Superior temporal gyrus (tissue), 1 donor: ENCODE measurements around the gene PPP1R1B.

Experiments
- DNase-seq: peaks from one replicate; pipeline ENCODE4 v3.0.0-alpha.2; 2016; ENCODE audit errors: extremely low spot score

Gene PPP1R1B

DNA sequence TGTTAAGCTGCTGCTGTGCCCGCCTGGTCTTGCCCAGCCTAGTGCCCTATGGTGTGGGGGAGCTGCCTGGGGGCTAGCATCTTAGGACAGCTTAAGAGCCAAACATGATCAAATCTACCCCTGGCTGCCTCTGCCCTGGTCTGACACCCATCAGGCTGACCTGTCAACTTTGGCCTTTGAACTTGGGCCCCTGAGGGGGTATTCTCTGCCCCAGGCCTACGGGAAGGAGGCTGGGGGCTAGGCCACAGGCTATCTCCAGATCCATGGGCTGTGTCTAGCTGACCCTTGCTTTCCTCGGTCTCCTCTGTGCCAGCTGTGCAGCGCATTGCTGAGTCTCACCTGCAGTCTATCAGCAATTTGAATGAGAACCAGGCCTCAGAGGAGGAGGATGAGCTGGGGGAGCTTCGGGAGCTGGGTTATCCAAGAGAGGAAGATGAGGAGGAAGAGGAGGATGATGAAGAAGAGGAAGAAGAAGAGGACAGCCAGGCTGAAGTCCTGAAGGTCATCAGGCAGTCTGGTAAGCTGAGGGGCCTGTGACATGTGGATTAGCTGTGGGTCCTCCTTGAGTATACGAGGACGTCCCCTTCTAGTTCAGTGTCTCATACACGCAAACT lies 6.9 kb downstream of the PPP1R1B start:
- no peak for DNase-seq

DNA sequence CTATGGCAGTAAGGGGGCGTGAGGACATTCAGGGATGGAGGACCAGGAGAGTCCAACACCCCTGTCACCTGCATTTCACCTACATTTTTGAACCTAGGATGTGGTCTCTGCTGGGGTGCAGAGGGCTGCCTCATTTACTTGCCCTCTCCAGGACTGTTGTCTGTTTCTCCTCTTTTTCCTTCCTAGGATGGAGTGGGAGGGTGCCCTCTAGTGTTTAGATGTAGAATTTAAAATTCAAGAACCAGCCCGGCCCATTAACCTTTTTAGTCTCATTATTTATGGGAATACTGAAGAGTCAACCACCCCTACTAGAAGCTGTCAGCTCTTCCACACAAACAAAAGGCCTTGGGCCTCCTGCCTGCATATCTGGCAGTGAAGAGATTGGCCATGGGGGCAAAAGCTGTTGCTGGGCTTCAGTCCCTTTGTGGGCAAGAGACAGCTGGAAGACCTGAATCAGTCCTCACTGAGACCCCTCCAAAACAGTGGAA lies 7.7 kb downstream of the PPP1R1B start:
- peak; percentile 85 for DNase-seq

DNA sequence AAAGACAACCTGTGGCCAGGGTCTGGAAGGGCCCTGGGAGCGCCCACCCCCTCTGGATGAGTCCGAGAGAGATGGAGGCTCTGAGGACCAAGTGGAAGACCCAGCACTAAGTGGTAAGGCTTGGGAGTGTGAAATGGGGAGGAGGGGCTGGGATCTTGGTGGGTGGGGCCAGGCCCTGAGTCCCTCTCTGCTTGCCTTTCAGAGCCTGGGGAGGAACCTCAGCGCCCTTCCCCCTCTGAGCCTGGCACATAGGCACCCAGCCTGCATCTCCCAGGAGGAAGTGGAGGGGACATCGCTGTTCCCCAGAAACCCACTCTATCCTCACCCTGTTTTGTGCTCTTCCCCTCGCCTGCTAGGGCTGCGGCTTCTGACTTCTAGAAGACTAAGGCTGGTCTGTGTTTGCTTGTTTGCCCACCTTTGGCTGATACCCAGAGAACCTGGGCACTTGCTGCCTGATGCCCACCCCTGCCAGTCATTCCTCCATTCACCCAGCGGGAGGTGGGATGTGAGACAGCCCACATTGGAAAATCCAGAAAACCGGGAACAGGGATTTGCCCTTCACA lies 8.9 kb downstream of the PPP1R1B start:
- DNase-seq = no peak

DNA sequence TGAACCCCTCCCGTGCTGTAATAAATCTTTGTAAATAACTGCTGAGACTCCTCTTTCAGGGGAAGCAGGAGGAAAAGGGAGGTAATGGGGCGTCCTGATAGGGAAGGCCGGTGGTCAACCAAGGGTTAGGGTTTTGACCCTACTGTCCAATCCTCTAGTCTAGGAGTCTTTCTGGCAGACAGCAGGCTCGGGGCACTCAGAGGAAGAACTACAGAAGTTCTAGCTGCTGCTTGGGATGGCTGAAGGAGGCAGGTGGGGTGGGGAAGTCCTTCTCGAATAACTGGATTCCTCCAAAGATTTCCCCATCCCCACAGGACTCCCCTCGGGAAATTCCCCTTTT lies 9.8 kb downstream of the PPP1R1B start:
- no peak for DNase-seq

DNA sequence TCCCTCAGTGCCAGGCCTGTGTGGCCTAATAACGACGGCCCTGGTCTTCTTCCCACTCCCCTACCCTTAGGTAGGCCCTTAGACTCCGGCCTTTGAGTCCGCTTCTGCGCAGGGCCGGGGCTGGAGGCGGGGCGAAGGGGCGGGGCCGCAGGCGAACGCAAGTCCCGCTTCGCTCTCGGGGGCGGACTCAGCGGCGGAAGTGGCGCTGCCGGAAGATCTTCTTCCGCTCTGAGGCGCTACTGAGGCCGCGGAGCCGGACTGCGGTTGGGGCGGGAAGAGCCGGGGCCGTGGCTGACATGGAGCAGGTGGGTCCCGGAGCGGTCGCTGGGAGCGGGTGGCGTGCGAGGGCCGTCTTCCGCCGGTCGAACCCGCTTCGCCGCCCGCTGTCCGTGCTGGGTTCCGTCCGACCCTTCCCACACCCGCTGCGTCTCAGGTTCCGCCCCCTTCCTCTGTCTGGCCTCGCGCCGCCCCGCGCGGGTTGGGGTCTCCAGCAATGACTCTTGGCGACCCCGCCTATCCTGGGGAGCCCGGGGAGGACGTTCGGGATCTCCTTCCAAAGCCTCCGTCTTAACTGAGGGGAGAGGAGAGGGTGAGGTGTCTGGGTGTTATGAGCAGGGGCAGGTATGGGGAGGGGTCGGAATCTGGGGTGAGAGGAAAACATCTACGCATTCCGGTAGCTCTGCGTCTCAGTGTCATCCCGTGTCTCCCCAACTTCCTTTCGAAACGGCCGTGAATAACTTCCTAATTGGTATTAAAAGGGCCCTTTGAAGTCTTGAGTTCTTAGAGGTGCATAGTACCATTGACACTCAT lies 10.4 kb downstream of the PPP1R1B start, which contains the start of gene STARD3:
STARD3 (plus strand) TSS at position 218 of the 810 bp plus-strand sequence. CDS start 16,388 bp downstream, outside the sequence.
- DNase-seq = peak; percentile 86

DNA sequence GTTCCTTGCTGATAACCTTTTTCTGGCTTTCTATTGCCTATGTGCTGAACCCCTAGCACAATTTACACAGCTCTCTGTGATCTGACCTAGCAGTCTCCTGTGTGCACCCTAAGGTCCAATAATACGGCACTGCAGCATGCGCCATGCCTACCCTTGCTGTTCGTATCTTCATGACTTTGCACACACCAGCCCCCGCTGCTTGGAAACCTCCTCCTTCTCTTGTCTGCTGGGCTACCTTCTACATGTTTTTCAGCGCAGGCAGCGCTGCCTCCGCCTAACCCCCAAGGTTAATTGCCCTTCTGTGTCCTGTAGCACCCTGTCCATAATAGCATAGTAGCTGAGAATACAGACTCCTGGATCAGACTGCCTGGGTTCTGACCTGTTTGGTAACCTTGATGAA lies 11.6 kb downstream of the PPP1R1B start:
- no peak for DNase-seq

DNA sequence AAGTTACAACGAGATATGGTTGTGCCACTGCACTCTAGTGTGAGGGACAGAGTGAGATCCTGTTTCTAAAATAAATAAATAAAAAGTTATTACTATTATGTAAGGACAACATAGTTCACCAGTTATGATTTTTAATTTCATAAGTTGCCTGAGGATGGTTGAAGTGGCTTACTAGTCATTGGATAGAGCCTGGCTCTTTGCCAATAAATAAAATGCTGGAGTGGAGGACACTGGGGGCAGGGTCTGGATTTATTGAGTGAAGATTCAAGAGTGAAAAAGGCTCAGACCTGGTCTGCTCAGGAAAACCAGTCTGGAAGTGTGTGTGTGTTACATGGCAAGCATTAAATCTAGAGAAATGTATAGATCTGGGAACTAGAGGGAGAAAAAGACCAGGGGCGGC lies 12.3 kb downstream of the PPP1R1B start:
- no peak for DNase-seq

DNA sequence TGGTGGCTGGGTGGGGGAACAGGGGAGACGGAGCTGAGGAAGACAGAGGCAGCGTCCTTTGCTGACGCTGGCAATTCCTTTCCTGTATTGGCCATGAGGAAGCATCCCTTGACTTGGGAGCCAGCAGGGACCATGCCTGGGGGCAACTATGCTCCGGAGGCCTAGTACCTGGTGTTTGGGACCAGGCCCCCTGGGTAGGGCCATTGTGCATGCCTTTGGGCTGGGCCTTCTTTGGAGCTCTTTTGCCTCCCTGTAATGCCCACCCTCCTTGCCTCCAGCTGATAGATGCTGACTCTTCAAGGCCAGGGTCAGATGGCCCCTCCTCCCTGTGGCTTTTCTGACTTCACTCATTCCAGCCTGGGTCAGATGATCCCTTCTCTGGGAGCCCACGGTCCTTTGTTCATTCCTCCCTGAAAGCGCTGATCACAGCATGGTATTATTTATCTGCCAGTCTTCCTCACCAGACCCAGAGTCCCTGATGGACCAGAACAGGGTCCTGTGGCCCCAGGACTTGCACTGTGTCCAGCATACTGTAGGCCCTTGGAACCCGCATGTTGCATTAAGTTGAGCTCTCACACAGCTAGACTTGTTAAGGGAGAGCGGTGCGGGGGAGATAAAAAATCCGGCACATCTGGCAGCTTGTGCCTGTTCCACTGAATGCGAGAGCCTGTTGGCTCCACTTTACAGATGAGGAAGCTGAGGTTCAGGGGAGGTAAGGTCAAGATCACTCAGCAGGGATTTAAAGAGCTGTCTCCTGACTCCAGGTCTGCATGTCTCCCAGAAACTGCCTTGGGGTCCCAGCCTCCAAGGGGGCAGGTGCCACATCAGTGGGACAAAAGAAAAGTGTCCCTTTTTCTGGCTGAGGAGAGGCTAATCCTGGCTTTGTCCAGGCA lies 13.1 kb downstream of the PPP1R1B start:
- no peak for DNase-seq

DNA sequence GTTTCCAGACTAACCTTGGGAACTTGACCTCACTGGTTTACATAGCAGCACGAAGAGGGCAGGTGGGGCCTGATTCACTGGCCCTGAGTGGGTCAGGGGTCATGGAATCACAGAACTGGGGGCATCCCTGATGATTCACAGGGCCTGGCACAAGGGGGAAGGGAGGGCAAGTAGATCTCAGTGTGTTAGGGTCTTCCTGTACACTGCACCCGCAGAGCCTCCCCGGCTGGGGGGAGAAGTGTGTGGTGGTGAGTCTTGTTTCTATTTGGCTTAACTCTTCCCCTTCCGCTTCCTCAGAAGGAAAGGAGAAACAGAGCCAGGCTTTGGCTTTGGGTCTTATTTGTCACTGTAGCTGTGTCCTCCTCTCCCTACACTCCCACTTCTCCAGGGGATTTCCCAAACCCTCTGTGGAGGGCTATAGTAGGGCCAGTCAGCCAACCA lies 13.9 kb downstream of the PPP1R1B start:
- DNase-seq = no peak

DNA sequence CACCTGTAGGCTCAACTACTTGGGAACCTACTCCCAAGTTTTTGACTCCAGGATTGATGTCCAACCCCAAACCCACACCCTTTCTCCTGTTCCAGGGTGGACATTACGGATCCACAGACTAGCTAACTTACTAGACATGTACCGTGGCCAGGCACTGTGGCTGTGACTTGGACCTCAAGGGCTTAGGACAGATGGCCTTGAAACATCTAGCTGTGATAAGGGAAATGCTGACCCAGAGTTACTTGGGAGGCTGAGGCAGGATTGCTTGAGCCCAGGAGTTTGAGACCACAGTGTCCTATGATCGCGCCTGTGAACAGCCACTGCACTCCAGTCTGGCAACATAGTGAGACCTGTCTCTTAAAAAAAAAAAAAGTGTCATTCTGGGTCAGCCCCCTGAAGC lies 14.3 kb downstream of the PPP1R1B start:
- DNase-seq = no peak

DNA sequence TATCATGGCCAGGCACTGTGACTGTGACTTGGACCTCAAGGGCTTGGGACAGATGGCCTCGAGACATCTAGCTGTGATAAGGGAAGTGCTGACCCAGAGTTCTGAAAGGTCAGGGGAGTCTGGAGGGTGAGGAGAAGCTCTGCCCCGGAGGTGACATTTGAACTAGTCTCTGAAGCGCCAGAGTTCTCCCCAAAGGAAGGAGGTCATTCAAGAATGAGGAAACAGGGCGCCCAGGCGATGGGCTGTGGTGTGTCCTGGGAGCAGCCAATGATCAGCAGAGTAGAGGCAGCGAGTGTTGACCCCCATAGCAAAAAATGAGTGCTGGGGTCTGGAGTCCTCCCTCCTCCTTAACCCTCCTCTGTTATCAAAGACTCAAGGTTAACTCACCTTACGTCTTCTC lies 15.1 kb downstream of the PPP1R1B start:
- DNase-seq = no peak

DNA sequence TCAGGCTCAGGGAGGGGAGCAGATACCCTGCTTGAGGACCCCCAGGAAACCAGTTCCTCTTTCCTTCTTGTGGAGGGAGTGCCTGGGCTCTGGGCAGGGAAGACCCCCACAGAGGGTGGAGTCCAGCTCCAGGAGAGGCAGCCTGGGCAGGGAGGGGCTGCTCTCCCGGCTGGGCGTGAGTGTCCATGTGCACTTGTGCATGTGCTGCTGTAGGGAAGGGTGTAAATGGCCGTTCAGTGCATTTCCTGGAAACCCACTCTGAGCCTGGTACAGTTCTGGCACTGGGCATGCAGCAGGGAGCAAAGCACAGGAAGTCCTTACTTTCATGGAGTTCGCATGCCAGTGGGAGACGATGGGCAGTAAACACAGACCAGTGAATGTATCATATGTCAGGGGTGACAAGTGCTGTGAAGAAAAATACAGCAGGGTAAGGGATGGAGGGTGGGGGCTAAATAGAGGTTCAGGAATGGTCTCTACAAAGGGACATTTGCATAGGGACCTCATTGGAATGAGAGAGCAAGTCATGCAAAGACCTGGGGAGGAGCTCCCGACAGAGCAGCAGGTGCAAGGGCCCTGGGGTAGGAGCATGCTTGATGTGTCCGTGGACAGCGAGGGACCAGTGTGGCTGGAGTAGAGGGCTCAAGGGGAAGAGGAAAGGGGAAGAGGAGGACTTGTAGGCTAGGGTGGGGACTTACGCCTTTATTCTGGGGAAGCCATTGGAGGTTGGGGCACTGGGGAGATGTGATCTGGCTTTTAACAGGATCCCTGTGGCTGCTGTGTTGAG lies 15.7 kb downstream of the PPP1R1B start:
- no peak for DNase-seq

DNA sequence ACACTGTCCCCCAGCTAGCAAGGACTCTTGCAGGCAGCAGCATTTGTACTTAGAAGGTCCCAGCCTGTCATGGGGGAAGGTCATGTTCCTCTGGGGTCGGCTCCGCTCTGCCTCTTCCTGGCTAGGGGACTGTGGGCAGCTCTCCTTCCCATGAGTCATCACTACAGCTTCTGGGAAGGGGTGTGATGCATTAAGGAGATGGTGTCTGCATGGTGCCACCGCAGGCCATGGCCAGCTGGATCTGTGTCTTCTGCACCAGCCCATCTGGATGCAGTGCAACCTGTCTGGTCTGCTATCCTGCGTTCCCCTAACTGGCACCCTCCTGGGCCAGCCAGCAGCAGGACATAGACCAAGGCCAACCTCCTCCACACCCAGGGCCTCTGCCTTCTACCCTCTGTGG lies 16.5 kb downstream of the PPP1R1B start:
- no peak for DNase-seq

DNA sequence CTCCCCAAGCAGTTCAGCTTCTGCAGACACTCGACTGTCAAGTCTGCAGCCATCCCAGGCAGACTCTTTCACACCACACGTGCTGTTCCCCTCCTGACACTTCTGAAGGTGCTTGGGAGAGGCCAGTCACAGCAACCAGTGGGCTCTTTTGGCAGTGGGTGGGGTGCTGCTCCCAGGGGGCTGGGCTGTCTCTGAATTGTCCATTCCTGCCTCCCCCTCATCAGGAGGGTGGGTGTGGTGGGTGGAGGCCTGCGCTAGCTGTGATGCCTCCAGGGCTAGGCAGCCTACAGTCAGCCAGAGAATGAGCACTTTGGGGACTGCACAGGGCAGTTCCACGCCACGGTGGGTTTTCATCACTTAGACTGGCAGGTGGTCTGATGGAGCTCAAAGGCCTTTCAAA lies 20.5 kb downstream of the PPP1R1B start:
- no peak for DNase-seq

DNA sequence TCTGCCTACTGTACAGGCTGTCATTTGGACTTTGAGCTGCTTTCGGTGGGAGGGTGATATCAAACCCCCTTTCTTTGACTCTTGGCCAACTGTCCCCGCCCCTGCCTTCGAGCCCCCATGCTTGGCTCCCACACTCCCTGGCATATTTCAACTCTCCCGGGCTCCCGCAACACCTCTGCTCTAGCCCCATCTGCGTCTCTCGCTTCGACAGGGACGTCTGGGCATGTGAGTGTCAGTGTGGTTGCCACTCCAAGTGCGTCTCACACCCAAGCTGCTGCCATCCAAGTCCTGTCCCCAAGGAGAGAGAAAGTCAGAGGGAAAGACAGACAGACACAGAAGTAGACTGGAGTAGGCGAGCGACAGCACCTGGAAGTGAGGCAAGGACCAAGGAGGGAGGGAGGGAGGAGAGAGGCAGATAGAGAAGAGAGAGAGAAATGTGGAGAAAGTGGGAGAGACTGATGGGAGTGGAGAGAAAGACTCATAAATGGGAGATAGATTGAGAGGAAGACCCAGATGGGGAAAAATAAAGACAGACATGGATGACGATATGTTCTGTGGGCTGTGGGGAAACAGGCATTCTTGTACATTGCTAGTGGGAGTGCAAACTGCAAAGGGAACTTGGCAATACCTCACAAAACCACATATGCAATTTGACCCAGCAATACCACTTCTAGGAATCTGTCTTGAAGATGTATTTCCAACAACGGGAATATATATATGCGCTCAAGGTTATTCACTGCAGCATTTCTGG lies 22.0 kb downstream of the PPP1R1B start:
- no peak for DNase-seq

DNA sequence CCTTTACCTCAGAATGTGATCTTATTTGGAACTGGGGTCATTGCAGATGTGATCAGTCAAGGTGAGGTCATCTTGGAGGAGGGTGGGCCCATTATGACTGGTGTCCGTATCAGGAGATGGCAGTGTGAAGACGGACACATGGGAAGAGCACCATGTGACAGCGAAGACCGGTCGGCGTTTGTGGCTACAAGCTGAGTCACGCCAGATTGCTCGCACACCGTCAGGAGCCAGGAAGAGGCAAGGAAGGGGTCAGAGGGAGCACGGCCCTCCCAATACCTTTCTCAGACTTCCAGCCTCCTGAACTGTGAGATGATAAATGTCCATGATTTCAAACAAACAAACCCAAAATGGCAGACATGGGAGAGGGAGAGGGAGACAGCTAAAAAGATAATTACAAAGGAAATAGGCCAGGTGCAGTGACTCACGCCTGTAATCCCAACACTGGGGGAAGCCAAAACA lies 23.4 kb downstream of the PPP1R1B start:
- no peak for DNase-seq

DNA sequence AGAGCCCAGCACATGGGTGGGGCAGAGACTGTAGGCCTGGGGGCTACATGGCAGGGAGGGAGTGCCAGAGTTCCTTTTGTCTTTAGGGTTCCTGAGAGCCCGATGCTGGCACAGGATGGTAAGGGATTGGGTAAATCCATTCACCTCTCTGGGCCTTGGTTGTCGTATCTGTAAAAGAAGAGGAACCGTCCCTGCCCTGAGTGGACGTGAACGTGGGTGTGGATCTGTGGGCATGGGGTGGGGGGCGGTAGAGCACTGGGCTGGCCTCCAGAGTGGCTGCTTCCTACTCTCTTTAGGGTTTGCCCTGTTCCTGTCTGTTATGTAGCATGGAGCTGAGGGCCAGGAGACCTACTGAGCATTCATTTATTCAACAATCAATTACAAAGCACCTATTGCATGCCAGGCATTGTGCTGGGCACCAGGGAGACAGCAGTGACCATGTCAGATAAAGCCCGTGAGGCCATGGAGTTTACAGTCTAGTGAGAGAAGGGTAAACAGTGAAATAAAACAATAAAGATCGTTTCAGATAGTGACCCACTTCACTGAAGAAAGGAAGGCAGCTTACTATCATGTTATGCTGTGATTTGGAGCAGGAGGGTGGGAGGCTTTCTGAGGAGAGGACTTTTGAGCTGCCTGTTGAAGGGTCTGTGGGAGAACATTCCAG lies 25.3 kb downstream of the PPP1R1B start:
- no peak for DNase-seq

DNA sequence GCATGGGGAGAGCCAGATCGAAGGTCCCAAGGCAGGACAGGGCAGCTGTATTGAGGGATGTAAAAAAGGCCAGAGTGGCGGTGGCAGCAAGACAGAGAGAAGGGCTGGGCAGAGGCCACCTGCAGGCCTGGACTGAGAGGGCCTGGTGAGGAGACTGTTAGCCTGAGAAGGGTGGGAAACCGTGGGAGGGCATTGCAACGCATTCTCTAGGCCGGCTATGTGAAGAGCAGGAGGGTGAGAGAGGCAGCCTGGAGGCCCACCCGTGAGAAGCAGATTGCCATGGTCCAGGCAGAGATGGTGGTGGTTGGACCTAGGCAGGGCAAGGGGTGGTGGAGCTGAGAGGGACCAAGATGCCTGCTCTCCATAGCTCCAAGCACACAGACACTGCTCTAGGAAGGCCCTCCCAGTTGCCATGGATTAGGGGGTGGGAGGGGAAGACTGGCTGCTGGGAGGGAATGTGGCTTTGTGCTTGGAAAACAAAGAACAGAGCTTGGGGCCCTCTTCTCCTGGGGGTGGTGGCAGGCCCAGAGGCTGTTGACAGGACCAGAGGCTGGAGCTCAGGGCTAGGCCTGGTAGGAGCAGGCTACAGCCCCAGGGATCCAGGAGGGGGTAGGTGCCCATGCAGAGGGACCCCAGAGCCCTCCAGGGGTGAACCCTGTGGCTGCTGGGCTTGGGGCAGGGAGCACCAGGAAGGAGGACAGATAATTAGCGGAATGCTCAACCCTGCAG lies 26.0 kb downstream of the PPP1R1B start:
- DNase-seq = peak; percentile 81

DNA sequence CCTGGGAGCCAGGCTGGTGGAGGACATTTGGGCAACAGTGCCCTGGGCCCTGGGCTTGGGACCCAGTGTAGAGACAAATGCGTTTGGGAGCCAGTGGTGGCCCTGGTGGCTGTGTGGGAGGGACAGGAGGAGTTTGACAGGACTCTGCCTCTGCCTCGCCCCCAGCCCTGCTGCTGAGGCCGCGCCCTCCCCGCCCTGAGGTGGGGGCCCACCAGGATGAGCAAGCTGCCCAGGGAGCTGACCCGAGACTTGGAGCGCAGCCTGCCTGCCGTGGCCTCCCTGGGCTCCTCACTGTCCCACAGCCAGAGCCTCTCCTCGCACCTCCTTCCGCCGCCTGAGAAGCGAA lies 26.5 kb downstream of the PPP1R1B start:
- no peak for DNase-seq
